ENCODE results near the gene POLG2. TPM values are rescaled to one million over a fixed set of nuclear protein-coding genes. Genes with fewer than 3 reads are reported as not detected.

The POLG2 gene
- total and polyA plus RNA-seq, 3 donors from 2014 or later = 19.0 to 47.1 (median 29.7) TPM

DNA sequence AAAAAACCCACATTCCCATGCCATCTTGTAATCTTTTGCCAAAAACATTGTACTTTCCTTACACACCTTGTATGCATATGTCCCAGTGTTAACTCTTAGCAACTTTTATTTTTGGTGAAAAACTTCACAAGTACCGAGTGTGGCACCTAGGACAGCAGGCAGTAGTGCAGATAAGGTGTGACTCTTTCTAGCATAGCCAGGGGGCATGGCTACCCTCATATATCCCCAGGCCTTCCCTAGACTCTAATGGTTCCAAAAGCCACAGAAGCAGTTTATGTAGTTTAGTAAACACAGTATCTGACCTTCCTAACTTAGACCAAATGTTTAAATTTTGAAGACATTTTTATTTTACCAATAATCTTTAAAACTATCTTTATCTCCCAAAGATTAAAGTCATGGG is 68.4 kb downstream of the POLG2 start:
- H3K4me3 ChIP-seq = no peak overlapping the region
- H3K27me3 ChIP-seq = no peaks in the 10 kb centered on the region
- no peaks in the 10 kb centered on the region for H3K36me3 ChIP-seq (ENCODE audit: low read depth, missing control alignments)
- H3K27ac ChIP-seq = no peak overlapping the region
- 78 to 87% methylated on average over 1 of the region's 1 CpG for WGBS, 2 donors
- H3K4me1 ChIP-seq = no peaks in the 10 kb centered on the region
- no peak for TF ChIP-seq POLR2A (IDR thresholded peaks at IDR 0.05)
- TF ChIP-seq, protein P1, sequence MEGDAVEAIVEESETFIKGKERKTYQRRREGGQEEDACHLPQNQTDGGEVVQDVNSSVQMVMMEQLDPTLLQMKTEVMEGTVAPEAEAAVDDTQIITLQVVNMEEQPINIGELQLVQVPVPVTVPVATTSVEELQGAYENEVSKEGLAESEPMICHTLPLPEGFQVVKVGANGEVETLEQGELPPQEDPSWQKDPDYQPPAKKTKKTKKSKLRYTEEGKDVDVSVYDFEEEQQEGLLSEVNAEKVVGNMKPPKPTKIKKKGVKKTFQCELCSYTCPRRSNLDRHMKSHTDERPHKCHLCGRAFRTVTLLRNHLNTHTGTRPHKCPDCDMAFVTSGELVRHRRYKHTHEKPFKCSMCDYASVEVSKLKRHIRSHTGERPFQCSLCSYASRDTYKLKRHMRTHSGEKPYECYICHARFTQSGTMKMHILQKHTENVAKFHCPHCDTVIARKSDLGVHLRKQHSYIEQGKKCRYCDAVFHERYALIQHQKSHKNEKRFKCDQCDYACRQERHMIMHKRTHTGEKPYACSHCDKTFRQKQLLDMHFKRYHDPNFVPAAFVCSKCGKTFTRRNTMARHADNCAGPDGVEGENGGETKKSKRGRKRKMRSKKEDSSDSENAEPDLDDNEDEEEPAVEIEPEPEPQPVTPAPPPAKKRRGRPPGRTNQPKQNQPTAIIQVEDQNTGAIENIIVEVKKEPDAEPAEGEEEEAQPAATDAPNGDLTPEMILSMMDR (IDR thresholded peaks at IDR 0.05) = no peak
- no peaks in the 10 kb centered on the region for H3K9me3 ChIP-seq
- DNase-seq = no peak
- intact Hi-C loops (cut with DNase I; ENCODE audit: low total_unique reads) = no loop called here

Small RNAs within 50 kb of the gene (microRNA-seq; reads per million reads assigned to microRNA genes)
- 14.6 to 15.9 reads per million in 2 donors for gene MIR3064 (ENCODE audit: borderline number of aligned reads in 2 of 2, borderline replicate concordance in 1 of 2)
- gene MIR5047 (ENCODE audit: borderline number of aligned reads in 2 of 2, borderline replicate concordance in 1 of 2) = 0 to 0.70 reads per million in 2 donors

Small RNAs within 50 kb of the gene (small RNA-seq; reads per million reads assigned to genes)
- 0 reads per million in 2 donors for gene ATP5MFP4

Other genes starting within 250 kb of the POLG2 start
- gene TEX2, start 233.8 kb downstream of the POLG2 start, total RNA-seq = 10 to 100 TPM; 66.0 to 99.9 TPM
- 136 TPM for gene TEX2, start 233.8 kb downstream of the POLG2 start, polyA plus RNA-seq (ENCODE audit: insufficient read depth, low read depth, low replicate concordance)
- gene PECAM1, start 106.2 kb downstream of the POLG2 start, total RNA-seq = 10 to 100 TPM in 1 of 2 donors, 1 to 10 TPM in 1; 7.7 to 14.7 TPM
- gene PECAM1, start 106.2 kb downstream of the POLG2 start, polyA plus RNA-seq (ENCODE audit: insufficient read depth, low read depth, low replicate concordance) = 33.0 TPM
- gene MILR1, start 47.9 kb downstream of the POLG2 start, total RNA-seq = 1 to 10 TPM; 3.1 to 5.5 TPM
- gene MILR1, start 47.9 kb downstream of the POLG2 start, polyA plus RNA-seq (ENCODE audit: insufficient read depth, low read depth, low replicate concordance) = 3.7 TPM
- 100 to 1,000 TPM; 557 to 697 TPM for gene DDX5, start 9.2 kb upstream of the POLG2 start, total RNA-seq
- gene DDX5, start 9.2 kb upstream of the POLG2 start, polyA plus RNA-seq (ENCODE audit: insufficient read depth, low read depth, low replicate concordance) = 516 TPM
- 10 to 100 TPM; 73.6 to 93.5 TPM for gene CEP95, start 9.9 kb upstream of the POLG2 start, total RNA-seq
- gene CEP95, start 9.9 kb upstream of the POLG2 start, polyA plus RNA-seq (ENCODE audit: insufficient read depth, low read depth, low replicate concordance) = 54.1 TPM
- gene SMURF2, start 165.3 kb upstream of the POLG2 start, total RNA-seq = 10 to 100 TPM; 28.9 to 32.2 TPM
- 50.0 TPM for gene SMURF2, start 165.3 kb upstream of the POLG2 start, polyA plus RNA-seq (ENCODE audit: insufficient read depth, low read depth, low replicate concordance)

All from testis (tissue), 3 donors.